ENCODE results near the gene ROMO1.

Gene ROMO1

DNA sequence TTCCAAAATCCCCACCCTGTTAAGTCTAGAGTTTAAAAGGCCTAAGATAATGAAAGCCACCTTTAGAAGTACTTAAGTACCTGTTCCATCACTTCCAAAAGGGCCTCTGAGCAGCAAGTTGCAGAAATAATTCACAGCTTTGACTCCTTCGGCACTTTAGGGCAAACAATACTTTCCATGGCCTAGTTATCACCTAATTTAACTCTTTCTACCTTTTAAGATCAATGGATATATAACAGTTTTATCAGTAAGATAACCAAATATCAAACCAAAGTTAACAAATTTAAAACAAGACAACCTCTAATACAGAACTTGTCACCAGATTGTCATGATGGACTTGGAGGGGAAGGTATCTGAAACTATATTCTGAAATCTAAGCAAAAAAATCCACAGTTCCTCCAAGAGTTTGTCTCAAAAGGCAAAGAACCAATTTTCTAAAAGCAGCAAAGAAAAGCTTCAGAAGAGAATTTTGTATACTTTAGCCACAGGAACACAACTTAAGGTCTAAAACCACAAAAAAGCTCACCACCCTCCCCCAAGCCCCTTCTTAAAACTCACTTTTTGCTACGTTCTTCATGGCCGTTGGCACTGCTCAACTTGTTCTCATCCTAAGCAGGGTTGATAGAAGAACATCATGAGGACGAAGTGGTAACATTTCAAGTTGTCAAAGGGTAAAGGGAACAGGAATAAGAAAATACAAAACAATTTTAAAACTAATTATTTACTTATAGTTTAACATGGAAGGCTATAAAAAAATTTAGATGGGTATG, 39.4 kb downstream of the ROMO1 start:
- Histone ChIP-seq H3K4me3 (IDR thresholded peaks at IDR 0.05; ENCODE audit: insufficient read depth, low read depth, low read length) (no peak overlapping the region), H3K79me2 (ENCODE audit: insufficient read depth, low read depth) (peaks cover 96% of the 10 kb centered on the region), H3K4me1 (ENCODE audit: low read depth, poor library complexity, severe bottlenecking) (peaks cover 73% of the 10 kb centered on the region), H3K27ac (no peak overlapping the region), H3K36me3 (ENCODE audit: insufficient read depth) (peaks cover 56% of the 10 kb centered on the region; the same call in 1 of the 2 replicates), H2AFZ (ENCODE audit: low read depth) (no peak overlapping the region), H3K4me2 (peak overlapping the region; percentile 99), H3K27me3 (ENCODE audit: insufficient read depth, low read depth) (no peaks in the 10 kb centered on the region), H4K20me1 (ENCODE audit: insufficient read depth) (peaks cover 70% of the 10 kb centered on the region), H3K9ac (no peak overlapping the region)
- TF ChIP-seq, protein P1, sequence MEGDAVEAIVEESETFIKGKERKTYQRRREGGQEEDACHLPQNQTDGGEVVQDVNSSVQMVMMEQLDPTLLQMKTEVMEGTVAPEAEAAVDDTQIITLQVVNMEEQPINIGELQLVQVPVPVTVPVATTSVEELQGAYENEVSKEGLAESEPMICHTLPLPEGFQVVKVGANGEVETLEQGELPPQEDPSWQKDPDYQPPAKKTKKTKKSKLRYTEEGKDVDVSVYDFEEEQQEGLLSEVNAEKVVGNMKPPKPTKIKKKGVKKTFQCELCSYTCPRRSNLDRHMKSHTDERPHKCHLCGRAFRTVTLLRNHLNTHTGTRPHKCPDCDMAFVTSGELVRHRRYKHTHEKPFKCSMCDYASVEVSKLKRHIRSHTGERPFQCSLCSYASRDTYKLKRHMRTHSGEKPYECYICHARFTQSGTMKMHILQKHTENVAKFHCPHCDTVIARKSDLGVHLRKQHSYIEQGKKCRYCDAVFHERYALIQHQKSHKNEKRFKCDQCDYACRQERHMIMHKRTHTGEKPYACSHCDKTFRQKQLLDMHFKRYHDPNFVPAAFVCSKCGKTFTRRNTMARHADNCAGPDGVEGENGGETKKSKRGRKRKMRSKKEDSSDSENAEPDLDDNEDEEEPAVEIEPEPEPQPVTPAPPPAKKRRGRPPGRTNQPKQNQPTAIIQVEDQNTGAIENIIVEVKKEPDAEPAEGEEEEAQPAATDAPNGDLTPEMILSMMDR (conservative IDR thresholded peaks at IDR 0.05; ENCODE audit: low read depth, low read length), result no peak

DNA sequence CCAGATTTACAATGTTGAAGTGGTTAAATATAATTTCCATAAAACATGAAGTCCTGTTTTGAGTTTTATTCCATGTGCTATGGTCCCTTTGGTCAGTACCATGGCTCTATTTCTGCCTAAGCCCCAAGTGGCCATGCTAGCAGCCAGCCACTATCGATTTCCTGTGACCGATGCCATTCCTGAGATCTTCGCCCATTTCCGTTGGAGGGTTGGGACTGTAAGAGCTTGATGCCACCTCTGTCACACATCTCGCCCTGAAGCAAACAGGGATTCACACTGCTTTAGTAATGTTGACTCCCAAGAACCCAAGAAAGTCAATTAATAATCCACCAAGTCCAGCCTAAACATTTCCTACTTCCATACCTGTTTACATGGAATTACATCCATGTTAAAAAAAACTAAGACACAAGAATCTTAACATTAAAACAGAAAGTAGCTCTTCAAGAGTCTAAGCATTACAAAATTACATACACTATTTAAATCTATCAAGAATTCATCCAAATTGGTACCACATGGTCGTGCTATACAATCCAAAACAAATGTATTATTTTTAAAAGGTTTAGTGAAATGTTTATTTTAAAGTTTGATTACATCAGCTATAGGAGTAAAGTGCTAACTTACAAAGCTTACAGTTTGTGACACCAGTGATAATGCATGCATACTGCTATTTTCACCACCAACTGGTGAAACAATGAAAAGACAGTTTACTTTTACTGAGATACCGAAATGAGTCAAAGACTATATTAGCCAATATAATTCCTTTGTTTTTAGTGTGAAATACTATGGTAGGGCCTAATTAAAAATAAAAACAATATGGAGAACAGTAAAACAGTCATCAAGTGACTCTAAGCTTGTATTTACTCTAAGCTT, 40.3 kb downstream of the ROMO1 start:
- TF ChIP-seq, protein P1 (conservative IDR thresholded peaks at IDR 0.05; ENCODE audit: low read depth, low read length), result peak; percentile 50; the same call in 1 of the 2 replicates
- Histone ChIP-seq H3K4me2 (peak overlapping the region; percentile 99), H2AFZ (ENCODE audit: low read depth) (no peak overlapping the region), H3K27me3 (ENCODE audit: insufficient read depth, low read depth) (no peaks in the 10 kb centered on the region), H3K4me3 (IDR thresholded peaks at IDR 0.05; ENCODE audit: insufficient read depth, low read depth, low read length) (no peak overlapping the region), H3K36me3 (ENCODE audit: insufficient read depth) (peaks cover 47% of the 10 kb centered on the region; the same call in 1 of the 2 replicates), H3K4me1 (ENCODE audit: low read depth, poor library complexity, severe bottlenecking) (peaks cover 72% of the 10 kb centered on the region), H3K79me2 (ENCODE audit: insufficient read depth, low read depth) (peaks cover 91% of the 10 kb centered on the region), H3K9ac (peak overlapping the region; percentile 100; the same call in 1 of the 2 replicates), H3K27ac (peak overlapping the region; percentile 99; the same call in 1 of the 2 replicates), H4K20me1 (ENCODE audit: insufficient read depth) (peaks cover 62% of the 10 kb centered on the region)

- Histone ChIP-seq H3K27ac (peak within 1 kb of the TSS; percentile 99), H2AFZ (ENCODE audit: low read depth) (peak within 1 kb of the TSS; percentile 4), H3K4me3 (IDR thresholded peaks at IDR 0.05; ENCODE audit: insufficient read depth, low read depth, low read length) (no peak within 1 kb of the TSS), H3K27me3 (ENCODE audit: insufficient read depth, low read depth) (no peaks in the 10 kb centered on the region), H4K20me1 (ENCODE audit: insufficient read depth) (peaks cover 39% of the 10 kb centered on the region), H3K4me1 (ENCODE audit: low read depth, poor library complexity, severe bottlenecking) (peaks cover 46% of the 10 kb centered on the region), H3K4me2 (peak within 1 kb of the TSS; percentile 99), H3K36me3 (ENCODE audit: insufficient read depth) (peaks cover 28% of the 10 kb centered on the region; the same call in 1 of the 2 replicates), H3K79me2 (ENCODE audit: insufficient read depth, low read depth) (peaks cover 65% of the 10 kb centered on the region), H3K9ac (peak within 1 kb of the TSS; percentile 100)
- TF ChIP-seq, protein P1 (conservative IDR thresholded peaks at IDR 0.05; ENCODE audit: low read depth, low read length), result peak; percentile 54
Measured at GRCh38 chr20:35741892-35742740, 42.9 kb downstream of the ROMO1 start, which contains the start of gene RBM39. RBM39 (minus strand) TSS chr20:35742260; CDS start chr20:35740874, 1,386 bp downstream.

Data from KMS-11 (cell line).